EL (cell line): ENCODE results near the gene CCR2.

Experiments used
- DNase-seq: peaks from one replicate; pipeline ENCODE4 v3.0.0-alpha.2; 2016

The CCR2 gene

DNA sequence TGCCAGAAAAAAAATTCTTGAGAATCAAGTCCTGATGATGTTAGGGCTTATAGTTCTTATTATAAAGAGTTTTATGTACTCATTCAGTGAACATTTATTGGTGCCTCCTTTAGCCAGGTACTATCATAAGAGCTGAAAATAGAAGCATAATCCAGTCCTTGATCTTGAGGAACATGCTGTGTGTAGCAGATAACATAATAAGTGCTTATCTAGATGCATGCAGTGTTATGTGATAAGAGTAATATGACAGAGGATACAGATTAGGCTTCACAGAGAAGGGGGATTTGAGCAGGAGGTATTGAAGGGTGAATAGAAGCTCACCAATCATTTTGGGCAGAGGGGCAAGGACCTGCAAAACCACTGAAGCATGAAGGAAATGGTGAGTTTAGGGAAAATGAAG is 1.1 kb downstream of the CCR2 start:
- DNase-seq = no peak

DNA sequence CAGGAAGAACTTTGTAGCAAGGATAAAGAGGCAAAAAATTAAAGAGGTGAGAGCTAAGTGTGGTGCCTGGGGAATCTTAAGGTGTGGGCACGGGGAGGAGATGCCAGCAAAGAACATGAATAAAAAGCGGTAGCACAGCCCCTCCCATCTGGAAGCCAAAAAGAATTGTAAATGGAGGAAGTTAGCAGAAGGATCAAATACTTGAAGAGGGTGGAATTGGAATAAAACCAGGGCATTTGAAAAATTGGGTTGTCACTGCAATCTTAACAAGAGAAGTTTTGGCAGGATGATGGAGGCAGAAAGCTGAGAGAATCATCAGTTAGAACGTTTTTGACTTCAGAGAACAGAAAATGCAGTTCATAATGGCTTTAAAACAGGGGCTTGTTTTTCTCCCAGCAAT is 2.4 kb downstream of the CCR2 start:
- DNase-seq = no peak

DNA sequence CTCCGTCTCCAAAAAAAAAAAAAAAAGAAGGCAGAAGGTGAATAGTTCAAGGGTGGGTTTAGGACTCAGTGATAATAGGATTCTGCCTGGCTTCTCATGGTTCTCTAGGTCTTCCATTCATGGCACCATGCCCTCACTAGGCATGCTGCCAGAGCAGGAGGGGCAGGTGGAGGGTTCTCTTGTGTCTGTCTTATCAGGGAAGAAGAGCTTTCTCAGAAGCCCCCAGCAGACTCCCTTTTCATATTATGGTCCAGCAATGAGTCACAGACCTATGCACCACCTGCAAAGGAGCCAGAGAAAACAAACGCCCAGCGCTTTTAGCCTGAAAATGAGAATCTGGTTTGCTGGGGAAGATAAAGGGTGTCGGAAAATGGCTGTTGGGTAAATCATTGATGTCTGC is 3.0 kb downstream of the CCR2 start:
- no peak for DNase-seq

DNA sequence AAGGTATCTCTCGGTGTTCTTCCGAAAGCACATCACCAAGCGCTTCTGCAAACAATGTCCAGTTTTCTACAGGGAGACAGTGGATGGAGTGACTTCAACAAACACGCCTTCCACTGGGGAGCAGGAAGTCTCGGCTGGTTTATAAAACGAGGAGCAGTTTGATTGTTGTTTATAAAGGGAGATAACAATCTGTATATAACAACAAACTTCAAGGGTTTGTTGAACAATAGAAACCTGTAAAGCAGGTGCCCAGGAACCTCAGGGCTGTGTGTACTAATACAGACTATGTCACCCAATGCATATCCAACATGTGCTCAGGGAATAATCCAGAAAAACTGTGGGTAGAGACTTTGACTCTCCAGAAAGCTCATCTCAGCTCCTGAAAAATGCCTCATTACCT is 4.6 kb downstream of the CCR2 start:
- DNase-seq = no peak

DNA sequence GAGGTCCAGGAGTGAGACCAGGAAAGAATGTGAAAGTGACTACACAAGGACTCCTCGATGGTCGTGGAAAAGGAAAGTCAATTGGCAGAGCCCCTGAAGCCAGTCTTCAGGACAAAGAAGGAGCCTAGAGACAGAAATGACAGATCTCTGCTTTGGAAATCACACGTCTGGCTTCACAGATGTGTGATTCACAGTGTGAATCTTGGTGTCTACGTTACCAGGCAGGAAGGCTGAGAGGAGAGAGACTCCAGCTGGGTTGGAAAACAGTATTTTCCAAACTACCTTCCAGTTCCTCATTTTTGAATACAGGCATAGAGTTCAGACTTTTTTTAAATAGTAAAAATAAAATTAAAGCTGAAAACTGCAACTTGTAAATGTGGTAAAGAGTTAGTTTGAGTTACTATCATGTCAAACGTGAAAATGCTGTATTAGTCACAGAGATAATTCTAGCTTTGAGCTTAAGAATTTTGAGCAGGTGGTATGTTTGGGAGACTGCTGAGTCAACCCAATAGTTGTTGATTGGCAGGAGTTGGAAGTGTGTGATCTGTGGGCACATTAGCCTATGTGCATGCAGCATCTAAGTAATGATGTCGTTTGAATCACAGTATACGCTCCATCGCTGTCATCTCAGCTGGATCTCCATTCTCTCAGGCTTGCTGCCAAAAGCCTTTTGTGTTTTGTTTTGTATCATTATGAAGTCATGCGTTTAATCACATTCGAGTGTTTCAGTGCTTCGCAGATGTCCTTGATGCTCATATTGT is 6.0 kb downstream of the CCR2 start:
- peak; percentile 61 for DNase-seq

DNA sequence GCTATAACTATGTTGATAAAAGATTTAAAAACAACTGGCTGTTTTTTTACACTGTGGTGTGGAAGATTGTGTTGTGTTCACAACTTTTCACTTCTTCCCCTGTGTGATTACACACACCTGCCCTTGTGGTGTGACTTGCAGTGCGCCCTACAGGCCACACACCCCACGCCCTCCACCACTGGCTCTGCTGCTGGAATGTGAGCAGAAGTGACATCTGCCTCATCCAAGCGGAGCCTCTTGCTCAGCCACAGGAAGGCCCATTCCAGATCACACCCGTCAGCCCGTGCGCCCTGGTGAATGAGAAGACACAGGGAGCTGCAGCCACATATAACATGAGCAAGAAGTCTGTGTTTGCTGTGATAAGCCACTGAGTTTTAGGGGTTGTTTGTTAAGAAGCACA is 7.0 kb downstream of the CCR2 start:
- DNase-seq = peak; percentile 17

DNA sequence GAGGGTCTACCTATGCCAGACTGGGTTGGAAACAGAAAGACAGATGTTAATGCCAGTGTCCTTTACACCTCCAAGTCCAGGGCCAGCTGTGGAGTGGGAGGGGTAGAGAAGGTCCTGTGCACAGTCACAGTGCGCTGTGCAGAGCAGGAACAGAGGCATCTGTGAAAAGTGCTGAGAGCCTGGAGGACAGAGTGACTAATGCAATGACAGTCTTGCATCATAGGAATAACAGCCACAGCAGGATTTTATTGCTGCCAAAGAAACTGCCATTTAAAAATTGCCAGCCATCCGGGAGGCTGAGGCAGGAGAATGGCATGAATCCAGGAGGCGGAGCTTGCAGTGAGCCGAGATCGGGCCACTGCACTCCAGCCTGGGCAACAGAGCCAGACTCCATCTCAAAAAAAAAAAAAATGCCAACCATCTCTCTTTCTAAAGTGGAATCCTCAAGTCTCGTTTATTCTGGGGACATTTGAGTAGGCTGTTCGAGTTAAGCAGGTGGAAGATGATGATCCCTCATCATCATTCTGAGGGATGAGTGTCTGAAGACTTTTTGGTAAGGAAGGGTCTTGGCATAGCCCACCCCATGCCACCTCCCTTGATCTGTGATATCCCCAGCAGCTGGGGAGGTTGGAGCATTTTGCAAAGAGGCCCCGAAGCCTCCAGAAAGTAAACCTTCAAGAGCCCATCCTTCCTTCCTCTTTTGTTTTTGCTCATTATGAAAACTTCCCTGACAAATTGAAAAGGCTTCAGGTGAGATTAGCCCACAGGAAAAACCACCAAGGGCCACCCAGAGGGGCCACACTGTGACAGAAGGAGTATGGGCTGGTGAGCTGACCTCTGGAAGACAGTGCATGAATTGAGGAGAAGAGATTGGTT is 7.7 kb downstream of the CCR2 start:
- DNase-seq = peak; percentile 78

DNA sequence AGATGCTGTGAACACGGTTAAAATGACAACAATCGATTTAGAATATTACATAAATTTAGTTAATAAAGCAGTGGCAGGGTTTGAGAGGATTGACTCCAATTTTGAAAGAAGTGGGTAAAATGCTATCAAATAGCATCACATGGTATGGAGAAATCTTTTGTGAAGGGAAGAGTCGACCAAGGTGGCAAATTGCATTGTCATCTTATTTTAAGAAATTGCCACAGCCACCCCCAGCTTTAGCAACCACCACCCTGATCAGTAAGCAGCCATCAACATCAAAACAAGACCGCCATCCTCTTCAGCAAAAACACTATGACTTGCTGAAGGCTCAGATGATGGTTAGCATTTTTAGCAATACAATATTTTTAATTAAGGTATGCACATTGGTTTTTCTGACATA is 11.1 kb downstream of the CCR2 start:
- no peak for DNase-seq

DNA sequence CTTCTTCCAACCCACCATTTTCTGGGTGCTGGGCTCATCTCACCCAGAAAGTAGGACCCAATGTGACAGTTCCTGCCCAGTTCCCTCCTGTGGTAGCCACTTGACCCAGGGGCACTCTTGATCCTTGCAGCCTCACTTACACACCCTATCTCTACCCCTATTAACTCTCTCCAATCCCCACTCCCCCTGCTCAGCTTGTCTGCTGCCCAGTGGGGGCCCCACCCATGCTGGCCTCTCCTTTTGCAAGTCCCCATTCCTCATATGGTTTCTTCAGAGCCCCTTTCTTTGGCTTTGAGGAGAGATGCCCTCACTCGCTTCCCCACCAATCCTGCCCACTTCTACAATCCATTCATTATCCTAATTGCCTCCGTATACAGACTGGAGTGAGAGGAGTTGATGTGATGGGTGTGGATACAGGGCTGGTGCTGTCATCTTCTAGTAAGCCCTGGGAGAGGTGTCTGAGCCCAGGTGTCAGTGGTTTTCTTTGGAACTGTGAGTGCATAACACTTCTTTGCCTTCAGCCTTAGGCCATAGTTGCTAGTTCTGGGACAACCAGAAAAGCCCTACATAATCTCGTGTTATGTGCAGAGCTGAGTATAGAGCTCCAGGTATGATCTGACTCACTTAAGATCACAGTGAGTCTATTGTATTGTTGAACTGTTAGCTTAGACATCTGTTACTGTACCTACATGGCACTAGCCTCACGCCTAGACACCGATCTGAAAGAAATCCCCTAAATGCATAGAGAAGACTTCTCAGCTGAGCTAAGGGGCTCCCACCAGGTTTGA is 12.0 kb downstream of the CCR2 start:
- DNase-seq = no peak

DNA sequence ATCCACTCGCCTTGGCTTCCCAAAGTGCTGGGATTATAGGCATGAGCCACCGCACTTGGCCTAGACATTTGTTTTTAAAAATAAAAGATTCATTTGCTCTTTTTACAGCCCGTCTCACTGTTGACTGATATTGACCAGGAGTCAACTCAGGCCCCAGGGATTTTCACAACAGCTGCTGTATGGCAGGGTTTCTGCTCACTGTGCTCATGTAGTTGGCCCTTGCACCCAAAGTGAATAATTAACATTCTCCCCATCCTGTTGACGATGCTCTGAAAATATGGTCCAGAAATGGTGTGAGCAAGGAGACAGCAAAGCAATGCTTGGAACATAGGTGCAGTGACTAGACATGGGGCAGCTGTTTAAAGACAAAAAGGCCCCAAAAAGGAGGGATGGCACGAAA is 13.9 kb downstream of the CCR2 start:
- DNase-seq = no peak

DNA sequence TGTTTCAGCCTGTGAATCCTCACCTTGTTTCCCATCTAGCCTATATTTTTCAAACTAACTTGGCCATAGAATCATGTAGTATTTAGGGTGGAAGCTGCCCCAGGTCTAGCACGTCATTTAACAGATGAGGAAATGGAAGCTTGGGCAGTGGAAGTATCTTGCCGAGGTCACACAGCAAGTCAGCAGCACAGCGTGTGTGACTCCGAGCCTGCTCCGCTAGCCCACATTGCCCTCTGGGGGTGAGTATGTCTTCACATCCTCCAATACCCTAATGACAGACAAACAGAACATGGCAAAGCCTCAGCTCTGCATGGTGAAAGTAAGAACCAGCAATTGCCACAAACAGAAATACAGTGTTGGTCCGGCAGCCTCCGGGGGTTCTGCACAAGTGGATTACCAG is 14.7 kb downstream of the CCR2 start:
- DNase-seq = peak; percentile 18

DNA sequence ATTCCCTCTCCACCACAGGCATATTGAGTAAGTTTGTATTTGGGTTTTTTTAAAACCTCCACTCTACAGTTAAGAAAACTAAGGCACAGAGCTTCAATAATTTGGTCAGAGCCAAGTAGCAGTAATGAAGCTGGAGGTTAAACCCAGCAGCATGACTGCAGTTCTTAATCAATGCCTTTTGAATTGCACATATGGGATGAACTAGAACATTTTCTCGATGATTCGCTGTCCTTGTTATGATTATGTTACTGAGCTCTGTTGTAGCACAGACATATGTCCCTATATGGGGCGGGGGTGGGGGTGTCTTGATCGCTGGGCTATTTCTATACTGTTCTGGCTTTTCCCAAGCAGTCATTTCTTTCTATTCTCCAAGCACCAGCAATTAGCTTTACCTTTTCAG is 15.2 kb downstream of the CCR2 start:
- DNase-seq = no peak

DNA sequence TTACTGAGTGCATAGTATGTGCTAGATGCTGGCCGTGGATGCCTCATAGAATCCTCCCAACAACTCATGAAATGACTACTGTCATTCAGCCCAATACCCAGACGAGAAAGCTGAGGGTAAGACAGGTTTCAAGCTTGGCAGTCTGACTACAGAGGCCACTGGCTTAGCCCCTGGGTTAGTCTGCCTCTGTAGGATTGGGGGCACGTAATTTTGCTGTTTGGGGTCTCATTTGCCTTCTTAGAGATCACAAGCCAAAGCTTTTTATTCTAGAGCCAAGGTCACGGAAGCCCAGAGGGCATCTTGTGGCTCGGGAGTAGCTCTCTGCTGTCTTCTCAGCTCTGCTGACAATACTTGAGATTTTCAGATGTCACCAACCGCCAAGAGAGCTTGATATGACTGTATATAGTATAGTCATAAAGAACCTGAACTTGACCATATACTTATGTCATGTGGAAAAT is 15.8 kb downstream of the CCR2 start:
- no peak for DNase-seq

DNA sequence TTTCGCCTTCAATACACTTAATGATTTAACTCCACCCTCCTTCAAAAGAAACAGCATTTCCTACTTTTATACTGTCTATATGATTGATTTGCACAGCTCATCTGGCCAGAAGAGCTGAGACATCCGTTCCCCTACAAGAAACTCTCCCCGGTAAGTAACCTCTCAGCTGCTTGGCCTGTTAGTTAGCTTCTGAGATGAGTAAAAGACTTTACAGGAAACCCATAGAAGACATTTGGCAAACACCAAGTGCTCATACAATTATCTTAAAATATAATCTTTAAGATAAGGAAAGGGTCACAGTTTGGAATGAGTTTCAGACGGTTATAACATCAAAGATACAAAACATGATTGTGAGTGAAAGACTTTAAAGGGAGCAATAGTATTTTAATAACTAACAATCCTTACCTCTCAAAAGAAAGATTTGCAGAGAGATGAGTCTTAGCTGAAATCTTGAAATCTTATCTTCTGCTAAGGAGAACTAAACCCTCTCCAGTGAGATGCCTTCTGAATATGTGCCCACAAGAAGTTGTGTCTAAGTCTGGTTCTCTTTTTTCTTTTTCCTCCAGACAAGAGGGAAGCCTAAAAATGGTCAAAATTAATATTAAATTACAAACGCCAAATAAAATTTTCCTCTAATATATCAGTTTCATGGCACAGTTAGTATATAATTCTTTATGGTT is 17.1 kb downstream of the CCR2 start, which contains the start of gene CCR5:
TSS of gene CCR5 (plus strand) at position 108 of the 680 bp plus-strand sequence. CDS start 1,957 bp downstream, outside the sequence.
- DNase-seq = no peak

DNA sequence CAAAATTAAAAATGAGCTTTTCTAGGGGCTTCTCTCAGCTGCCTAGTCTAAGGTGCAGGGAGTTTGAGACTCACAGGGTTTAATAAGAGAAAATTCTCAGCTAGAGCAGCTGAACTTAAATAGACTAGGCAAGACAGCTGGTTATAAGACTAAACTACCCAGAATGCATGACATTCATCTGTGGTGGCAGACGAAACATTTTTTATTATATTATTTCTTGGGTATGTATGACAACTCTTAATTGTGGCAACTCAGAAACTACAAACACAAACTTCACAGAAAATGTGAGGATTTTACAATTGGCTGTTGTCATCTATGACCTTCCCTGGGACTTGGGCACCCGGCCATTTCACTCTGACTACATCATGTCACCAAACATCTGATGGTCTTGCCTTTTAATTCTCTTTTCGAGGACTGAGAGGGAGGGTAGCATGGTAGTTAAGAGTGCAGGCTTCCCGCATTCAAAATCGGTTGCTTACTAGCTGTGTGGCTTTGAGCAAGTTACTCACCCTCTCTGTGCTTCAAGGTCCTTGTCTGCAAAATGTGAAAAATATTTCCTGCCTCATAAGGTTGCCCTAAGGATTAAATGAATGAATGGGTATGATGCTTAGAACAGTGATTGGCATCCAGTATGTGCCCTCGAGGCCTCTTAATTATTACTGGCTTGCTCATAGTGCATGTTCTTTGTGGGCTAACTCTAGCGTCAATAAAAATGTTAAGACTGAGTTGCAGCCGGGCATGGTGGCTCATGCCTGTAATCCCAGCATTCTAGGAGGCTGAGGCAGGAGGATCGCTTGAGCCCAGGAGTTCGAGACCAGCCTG is 17.8 kb downstream of the CCR2 start:
- no peak for DNase-seq

DNA sequence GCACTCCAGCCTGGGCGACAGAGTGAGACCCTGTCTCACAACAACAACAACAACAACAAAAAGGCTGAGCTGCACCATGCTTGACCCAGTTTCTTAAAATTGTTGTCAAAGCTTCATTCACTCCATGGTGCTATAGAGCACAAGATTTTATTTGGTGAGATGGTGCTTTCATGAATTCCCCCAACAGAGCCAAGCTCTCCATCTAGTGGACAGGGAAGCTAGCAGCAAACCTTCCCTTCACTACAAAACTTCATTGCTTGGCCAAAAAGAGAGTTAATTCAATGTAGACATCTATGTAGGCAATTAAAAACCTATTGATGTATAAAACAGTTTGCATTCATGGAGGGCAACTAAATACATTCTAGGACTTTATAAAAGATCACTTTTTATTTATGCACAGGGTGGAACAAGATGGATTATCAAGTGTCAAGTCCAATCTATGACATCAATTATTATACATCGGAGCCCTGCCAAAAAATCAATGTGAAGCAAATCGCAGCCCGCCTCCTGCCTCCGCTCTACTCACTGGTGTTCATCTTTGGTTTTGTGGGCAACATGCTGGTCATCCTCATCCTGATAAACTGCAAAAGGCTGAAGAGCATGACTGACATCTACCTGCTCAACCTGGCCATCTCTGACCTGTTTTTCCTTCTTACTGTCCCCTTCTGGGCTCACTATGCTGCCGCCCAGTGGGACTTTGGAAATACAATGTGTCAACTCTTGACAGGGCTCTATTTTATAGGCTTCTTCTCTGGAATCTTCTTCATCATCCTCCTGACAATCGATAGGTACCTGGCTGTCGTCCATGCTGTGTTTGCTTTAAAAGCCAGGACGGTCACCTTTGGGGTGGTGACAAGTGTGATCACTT is 18.8 kb downstream of the CCR2 start:
- DNase-seq = peak; percentile 36

DNA sequence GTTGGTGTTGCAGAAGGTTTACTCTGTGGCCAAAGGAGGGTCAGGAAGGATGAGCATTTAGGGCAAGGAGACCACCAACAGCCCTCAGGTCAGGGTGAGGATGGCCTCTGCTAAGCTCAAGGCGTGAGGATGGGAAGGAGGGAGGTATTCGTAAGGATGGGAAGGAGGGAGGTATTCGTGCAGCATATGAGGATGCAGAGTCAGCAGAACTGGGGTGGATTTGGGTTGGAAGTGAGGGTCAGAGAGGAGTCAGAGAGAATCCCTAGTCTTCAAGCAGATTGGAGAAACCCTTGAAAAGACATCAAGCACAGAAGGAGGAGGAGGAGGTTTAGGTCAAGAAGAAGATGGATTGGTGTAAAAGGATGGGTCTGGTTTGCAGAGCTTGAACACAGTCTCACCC is 20.8 kb downstream of the CCR2 start:
- no peak for DNase-seq

DNA sequence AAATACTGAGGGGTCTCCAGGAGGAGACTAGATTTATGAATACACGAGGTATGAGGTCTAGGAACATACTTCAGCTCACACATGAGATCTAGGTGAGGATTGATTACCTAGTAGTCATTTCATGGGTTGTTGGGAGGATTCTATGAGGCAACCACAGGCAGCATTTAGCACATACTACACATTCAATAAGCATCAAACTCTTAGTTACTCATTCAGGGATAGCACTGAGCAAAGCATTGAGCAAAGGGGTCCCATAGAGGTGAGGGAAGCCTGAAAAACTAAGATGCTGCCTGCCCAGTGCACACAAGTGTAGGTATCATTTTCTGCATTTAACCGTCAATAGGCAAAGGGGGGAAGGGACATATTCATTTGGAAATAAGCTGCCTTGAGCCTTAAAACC is 21.3 kb downstream of the CCR2 start:
- no peak for DNase-seq

DNA sequence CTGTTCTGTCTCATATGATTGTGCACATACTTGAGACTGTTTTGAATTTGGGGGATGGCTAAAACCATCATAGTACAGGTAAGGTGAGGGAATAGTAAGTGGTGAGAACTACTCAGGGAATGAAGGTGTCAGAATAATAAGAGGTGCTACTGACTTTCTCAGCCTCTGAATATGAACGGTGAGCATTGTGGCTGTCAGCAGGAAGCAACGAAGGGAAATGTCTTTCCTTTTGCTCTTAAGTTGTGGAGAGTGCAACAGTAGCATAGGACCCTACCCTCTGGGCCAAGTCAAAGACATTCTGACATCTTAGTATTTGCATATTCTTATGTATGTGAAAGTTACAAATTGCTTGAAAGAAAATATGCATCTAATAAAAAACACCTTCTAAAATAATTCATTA is 21.9 kb downstream of the CCR2 start:
- no peak for DNase-seq

DNA sequence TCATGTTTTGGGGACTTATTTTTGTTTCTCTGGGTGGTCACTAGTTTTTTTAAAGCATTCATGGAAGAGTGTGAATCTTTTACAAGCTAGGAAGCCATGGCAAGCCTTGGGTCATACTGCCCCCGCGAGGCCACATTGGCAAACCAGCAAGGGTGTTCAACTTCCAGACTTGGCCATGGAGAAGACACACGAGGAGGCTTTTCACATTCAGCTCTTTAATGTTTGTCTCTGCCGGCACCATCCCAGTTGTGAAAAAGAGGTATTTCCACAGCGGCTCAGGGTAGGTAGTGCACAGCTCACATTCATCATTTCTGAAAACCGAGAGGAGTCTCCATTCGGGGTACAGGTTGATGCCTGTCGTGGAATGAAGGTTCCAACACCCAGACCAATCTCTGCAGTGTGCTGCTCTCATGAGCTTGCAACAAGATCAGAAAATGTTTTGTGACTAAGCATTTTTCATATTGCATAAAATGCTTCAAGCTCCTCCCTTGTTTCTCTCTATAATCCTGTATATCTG is 24.6 kb downstream of the CCR2 start:
- peak; percentile 57 for DNase-seq
